NOMO-1 treated with DMSO at 0.1 percent for 48 hours (cell line): ENCODE data around the gene GRAP2.
"Not testable (repeated sequence)": the region's sequence is repeated elsewhere in the genome, so short reads cannot be mapped to it uniquely, and the experiment has no call there.

Source experiments
- DNase-seq: peaks from one replicate; lab custom pipeline; 2025; ENCODE audit not compliant: unreplicated experiment; lab: John Stamatoyannopoulos, UW

The GRAP2 gene

DNA sequence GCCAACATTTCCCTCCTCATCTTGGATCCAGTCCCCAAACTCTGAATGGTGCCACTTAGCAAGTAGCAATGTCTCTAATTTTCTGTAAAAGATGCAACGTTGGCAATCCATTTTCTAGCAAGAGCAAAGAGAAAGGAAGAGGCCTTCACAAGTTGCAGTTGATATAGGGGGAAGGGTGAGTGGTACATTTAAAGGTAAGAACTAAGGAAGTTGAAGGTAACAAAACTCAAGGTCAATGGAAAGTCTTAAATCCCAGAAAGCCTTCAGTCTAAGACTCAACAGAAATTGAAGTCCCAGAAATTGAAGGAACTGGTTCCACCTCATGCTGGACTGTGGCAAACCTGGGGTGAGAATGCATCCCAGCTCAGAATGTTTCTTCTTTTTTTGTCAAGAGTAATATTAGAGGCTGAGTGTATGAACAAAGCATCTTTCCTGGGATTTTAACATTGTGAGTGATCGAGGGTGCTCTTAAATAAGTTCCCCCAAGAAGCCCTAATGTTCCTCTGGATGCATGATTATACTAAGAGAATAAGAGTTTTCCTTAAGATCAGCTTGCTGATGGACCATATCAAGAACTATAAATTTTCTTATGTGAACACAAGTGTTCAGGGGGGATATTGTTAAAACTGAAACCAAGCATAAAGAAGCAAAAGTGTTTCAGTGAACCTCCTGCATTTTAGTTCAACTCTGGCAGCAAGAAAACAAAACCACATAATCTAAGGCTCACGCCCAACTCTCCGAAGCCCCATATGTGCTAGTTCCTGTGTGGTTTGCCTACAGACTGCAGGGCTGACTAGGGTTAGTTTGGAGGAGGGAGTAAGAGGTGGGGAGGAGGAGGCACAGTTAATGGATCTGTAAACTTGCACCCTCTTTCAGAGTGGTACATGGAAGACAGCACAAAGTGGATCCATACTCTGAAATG is at the start of gene GRAP2:
Gene GRAP2, plus strand, starts transcription at position 779 of the 922 bp plus-strand sequence. CDS start 46,023 bp downstream, outside the sequence.
- DNase-seq, result peak; percentile 81

- DNase-seq, result peak; percentile 54
Observed at GRCh38 chr22:39851606-39852315, 49.1 kb upstream of the GRAP2 start.

DNA sequence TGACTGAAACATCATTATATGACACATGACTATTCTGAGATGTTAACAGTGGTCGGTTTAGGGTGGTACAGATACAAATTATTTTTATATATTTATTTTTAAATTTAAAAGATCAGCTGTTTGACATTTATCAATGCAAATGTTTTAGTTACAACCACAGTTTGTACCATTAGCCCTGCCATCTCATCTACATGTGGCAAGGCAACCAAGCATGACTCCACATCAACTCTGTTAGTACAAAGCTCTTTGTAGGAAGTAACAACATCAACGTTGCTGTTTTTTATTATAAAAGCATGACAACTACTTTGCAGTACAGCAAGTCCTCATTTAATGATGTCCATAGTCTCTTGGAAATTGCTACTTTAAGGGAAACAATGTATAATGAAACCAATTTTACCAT is 48.1 kb upstream of the GRAP2 start:
- DNase-seq, result no peak

GRCh38 chr22:39856588-39856987 is 44.3 kb upstream of the GRAP2 start:
- no peak for DNase-seq

DNA sequence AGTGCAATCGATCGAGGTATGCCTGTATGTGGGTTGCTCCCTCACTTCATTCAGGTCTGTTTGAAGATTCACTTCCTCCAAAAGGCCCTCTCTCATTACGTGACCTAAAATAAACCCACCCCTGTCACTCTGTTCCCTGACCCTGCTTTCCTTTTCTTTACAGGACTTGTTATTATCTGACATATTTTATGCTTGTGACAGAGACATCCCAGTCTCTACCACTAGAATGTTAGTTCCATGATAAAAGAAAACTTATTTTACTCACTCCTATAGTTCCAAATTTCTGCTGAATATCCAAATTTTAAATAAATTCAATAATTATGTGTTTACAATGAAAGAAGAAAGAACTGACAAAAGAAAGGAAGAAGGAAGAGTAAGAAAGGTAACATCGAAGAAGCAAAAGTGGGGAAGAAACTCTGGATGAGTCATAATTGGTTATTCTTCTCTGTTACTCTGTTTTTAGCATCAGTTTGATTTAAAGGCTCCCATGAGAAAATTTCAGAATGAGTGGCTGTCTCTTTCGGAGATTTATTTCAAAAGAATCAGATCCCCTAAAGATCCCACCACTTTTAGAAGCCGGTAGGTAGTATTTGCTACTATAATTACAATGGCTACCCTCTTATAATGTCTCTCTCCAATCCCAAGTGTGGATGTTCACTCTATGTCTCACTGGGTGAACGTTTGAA is 40.8 kb upstream of the GRAP2 start:
- DNase-seq, result peak; percentile 78

- DNase-seq, result no peak
Observed at GRCh38 chr22:39868741-39869140, 32.1 kb upstream of the GRAP2 start.

DNA sequence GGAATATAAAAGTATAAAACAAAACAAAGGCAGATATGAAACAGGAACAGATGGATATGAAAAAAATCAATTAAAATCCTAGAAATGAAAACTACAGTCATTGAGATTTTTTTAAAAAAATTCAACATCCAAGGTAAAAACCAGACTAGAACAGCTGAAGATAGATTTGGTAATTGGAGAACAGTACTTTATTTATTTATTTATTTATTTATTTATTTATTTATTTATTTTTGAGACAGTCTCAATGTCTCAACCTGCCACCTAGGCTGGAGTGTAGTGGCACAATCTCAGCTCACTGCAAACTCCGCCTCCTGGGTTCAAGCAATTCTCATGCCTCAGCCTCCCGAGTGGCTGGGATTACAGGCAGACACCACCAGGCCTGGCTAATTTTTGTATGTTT is 31.1 kb upstream of the GRAP2 start:
- DNase-seq, result not testable (repeated sequence)

DNA sequence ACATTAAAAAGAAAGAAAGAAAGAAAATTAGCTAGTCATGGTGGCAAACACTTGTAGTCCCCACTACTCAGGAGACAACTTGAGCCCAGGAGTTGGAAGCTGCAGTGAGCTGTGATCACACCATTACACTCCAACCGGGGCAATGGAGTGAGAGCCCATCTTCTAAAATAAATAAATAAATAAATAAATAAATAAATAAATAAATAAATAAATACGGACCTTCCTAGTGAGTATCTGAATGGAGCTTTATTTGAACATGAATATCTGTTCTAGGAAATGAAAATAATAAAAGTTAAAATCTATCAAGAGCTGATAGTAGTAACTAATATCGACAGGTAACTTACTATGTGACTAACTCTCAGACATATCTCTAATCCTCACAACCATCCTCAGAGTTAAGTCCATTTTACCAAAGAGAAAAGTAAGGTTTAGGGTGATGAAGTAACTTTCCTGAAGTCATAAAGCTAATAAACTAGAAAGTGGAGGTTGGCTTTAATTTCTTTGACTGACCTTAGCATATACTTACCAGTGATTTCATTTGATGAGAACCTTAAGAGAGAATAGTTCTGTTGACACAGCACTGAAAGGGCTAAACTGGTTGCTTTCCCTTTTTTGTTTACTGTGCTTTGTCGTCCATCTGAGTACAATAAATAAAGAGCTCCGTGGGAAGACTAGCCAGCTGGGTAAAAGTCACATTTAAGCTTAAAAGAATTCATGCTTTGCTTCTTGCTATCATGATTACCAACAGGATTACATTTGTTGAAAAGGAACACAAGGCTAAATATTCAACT is 29.7 kb upstream of the GRAP2 start:
- no peak for DNase-seq

GRCh38 chr22:39872548-39872947 is 28.3 kb upstream of the GRAP2 start:
- no peak for DNase-seq

DNA sequence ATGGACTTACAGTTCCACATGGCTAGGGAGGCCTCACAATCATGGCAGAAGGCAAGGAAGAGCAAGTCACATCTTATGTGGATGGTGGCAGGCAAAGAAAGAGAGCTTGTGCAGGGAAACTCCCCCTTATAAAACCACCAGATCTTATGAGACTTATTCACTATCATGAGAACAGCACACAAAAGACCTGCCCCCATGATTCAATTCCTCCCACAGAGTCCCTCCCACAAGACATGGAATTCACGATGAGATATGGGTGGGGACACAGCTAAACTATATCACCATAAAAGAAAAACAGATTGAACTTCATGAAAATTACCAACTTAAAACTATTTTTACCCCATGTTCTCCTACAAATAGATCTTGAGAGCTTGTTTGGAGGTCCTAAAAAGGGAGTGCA is 26.9 kb upstream of the GRAP2 start:
- no peak for DNase-seq

GRCh38 chr22:39875176-39875885 is 25.6 kb upstream of the GRAP2 start:
- not testable (repeated sequence) for DNase-seq

DNA sequence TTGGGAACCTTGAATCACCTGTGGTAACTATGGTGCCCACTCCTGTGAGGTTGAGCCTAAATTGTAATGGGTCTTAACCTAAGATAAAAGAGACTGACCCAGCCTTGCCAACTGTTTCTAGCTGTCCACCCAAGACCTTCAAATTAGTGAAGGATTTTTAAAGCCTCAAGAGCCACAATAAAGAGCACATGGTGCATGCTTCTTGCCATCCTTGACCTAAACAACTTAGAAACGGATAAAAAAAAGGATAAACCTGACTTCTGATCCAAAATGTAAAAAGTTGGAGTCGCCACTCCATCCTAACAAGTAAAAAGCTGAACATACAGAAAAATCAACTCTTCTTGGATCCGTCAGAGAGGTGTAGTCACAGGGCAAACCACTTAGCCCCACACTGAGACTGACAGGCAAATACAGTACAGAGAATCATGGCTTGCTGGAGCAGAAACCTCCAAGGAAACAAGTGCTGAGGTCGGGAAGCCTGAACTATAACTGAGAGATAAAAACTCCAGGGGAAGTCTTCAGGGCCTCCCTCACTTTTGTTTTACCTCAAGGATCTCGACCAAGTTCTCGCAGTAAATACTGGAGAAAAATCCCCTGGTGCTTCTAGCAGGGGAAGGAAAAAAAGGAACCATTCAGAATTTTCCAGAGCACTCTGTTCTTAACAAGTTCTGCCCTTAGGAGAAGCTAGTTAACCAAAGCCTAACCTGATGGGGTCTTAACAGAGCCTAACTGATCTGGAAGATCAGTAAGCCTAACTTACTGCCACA is 23.6 kb upstream of the GRAP2 start:
- DNase-seq, result no peak

- no peak for DNase-seq
Observed at GRCh38 chr22:39880722-39881121, 20.2 kb upstream of the GRAP2 start.

- no peak for DNase-seq
Observed at GRCh38 chr22:39883057-39883456, 17.8 kb upstream of the GRAP2 start.

DNA sequence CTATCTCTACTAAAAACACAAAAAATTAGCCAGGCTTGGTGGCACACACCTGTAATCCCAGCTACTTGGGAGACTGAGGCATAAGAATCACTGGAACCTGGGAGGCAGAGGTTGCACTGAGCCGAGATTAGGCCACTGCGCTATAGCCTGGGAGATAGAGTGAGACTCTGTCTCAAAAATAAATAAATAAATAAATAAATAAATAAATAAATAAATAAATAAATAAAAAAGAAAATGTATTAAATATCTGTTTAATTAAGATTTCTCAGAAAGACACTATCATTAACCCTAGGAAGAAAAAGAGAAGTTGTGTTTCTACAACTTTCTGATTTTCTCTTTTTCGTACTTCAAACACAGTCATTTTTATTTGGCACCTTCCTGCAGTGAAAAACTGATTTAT is 11.0 kb upstream of the GRAP2 start:
- DNase-seq, result not testable (repeated sequence)

GRCh38 chr22:39893526-39893925 is 7.4 kb upstream of the GRAP2 start, which contains the start of gene ENTHD1:
Gene ENTHD1, minus strand, starts transcription at chr22:39893760. Its CDS starts 6,012 bp downstream, at chr22:39887748.
- DNase-seq, result no peak

DNA sequence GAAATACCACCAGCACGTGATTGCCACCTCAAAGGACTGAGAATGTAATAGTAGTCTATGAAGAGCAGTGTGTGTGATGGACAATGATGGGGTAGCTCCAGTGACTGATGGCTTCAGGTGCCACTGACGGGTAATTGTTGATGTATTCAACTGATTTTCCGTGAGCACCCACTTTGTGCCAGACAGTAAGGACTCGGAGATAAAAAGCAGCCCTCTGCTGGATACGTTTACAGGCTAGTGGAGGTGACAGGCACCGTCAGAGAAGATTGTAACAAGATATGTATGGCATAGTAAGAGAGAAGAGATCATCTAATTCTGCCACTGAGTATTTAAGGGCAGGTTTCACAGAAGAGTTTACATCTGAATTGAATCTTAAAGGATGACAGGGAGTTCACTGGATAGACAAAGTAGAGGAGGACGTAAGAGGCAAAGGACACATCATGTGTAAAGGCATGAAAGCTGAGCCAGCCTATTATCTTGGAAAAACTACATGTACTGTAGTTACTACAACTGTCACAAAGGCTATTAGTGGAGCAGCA is 6.3 kb upstream of the GRAP2 start:
- DNase-seq, result no peak

- no peak for DNase-seq
Observed at GRCh38 chr22:39895682-39896081, 5.2 kb upstream of the GRAP2 start.
